NCI-H2196 treated with DMSO at 0.1 percent for 48 hours (cell line): ENCODE data around the gene DCLRE1A.

Experiments used
- DNase-seq: peaks from one replicate; lab custom pipeline; 2025; ENCODE audit not compliant: unreplicated experiment; lab: John Stamatoyannopoulos, UW

Gene DCLRE1A

GRCh38 chr10:113854013-113854760, at the start of gene DCLRE1A, which contains the start of gene NHLRC2:
Gene DCLRE1A (minus strand): TSS chr10:113854082. CDS start chr10:113853182, 900 bp downstream.
Gene NHLRC2 (plus strand): TSS chr10:113854661. CDS start chr10:113854873, 212 bp downstream.
- peak; percentile 25 for DNase-seq

- DNase-seq: no peak
Measured at GRCh38 chr10:113899952-113900598, 46.2 kb upstream of the DCLRE1A start.

- no peak for DNase-seq
Measured at GRCh38 chr10:113897693-113898618, 44.1 kb upstream of the DCLRE1A start.

- no peak for DNase-seq
Measured at GRCh38 chr10:113895018-113895417, 41.1 kb upstream of the DCLRE1A start.

- DNase-seq: no peak
Measured at GRCh38 chr10:113894581-113894980, 40.7 kb upstream of the DCLRE1A start.

GRCh38 chr10:113893570-113893969, 39.7 kb upstream of the DCLRE1A start:
- DNase-seq: no peak

- DNase-seq: no peak
Measured at GRCh38 chr10:113891476-113891875, 37.6 kb upstream of the DCLRE1A start.

- no peak for DNase-seq
Measured at GRCh38 chr10:113890769-113891168, 36.9 kb upstream of the DCLRE1A start.

- DNase-seq: no peak
Measured at GRCh38 chr10:113889911-113890310, 36.0 kb upstream of the DCLRE1A start.

- DNase-seq: no peak
Measured at GRCh38 chr10:113882240-113882639, 28.4 kb upstream of the DCLRE1A start.

- no peak for DNase-seq
Measured at GRCh38 chr10:113880236-113880635, 26.4 kb upstream of the DCLRE1A start.

- DNase-seq: no peak
Measured at GRCh38 chr10:113879691-113880090, 25.8 kb upstream of the DCLRE1A start.

GRCh38 chr10:113876461-113876860, 22.6 kb upstream of the DCLRE1A start:
- no peak for DNase-seq

GRCh38 chr10:113875212-113875611, 21.3 kb upstream of the DCLRE1A start:
- no peak for DNase-seq

GRCh38 chr10:113872139-113873030, 18.5 kb upstream of the DCLRE1A start:
- no peak for DNase-seq

GRCh38 chr10:113869789-113870188, 15.9 kb upstream of the DCLRE1A start:
- no peak for DNase-seq

GRCh38 chr10:113867904-113868303, 14.0 kb upstream of the DCLRE1A start:
- DNase-seq: no peak

GRCh38 chr10:113866551-113867394, 12.9 kb upstream of the DCLRE1A start:
- DNase-seq: no peak

GRCh38 chr10:113865901-113866300, 12.0 kb upstream of the DCLRE1A start:
- DNase-seq: no peak
